ENCODE data around the gene GIT1.

Gene GIT1

GRCh38 chr17:29578626-29579485, 10.6 kb downstream of the GIT1 start:
- DNase-seq: no peak

- DNase-seq: peak; percentile 85
Measured at GRCh38 chr17:29577385-29578211, 11.8 kb downstream of the GIT1 start.

- DNase-seq: peak; percentile 18
Measured at GRCh38 chr17:29577001-29577370, 12.5 kb downstream of the GIT1 start.

- DNase-seq: peak; percentile 17
Measured at GRCh38 chr17:29576214-29577000, 13.0 kb downstream of the GIT1 start.

- DNase-seq: peak; percentile 16
Measured at GRCh38 chr17:29575511-29576213, 13.8 kb downstream of the GIT1 start.

GRCh38 chr17:29574732-29575510, 14.5 kb downstream of the GIT1 start:
- DNase-seq: no peak

- no peak for DNase-seq
Measured at GRCh38 chr17:29573871-29574731, 15.3 kb downstream of the GIT1 start.

GRCh38 chr17:29573558-29573869, 15.9 kb downstream of the GIT1 start:
- DNase-seq: peak; percentile 31

GRCh38 chr17:29572691-29573557, 16.5 kb downstream of the GIT1 start:
- peak; percentile 83 for DNase-seq

GRCh38 chr17:29571883-29572681, 17.4 kb downstream of the GIT1 start:
- peak; percentile 29 for DNase-seq

GRCh38 chr17:29571486-29571882, 18.0 kb downstream of the GIT1 start:
- no peak for DNase-seq

GRCh38 chr17:29570521-29570920, 18.9 kb downstream of the GIT1 start:
- no peak for DNase-seq

GRCh38 chr17:29569245-29569950, 20.1 kb downstream of the GIT1 start:
- no peak for DNase-seq

GRCh38 chr17:29568331-29569244, 20.9 kb downstream of the GIT1 start, which contains the start of gene TP53I13:
TP53I13 (plus strand) TSS chr17:29568701; CDS start chr17:29568759, 58 bp downstream.
- peak; percentile 93 for DNase-seq

- peak; percentile 61 for DNase-seq
Measured at GRCh38 chr17:29567554-29568330, 21.7 kb downstream of the GIT1 start.

GRCh38 chr17:29567304-29567553, 22.2 kb downstream of the GIT1 start:
- DNase-seq: no peak

Measured in right hindlimb (tissue), 1 donor.